OCI-LY1 (cell line): ENCODE results near the gene SMIM24.
A peak's percentile ranks its signal among the peaks of the same experiment; 100 is the strongest.

Source experiments
- H2AFZ ChIP-seq: fragments of 200-600 bp; sonication (generic), shearing (Covaris generic); 2 replicates; pipeline ENCODE4 v1.6.0; 2014; ENCODE audit warnings: antibody characterized with exemption, mild to moderate bottlenecking, low read length
- H3F3A ChIP-seq: fragments of 200-600 bp; sonication (generic), shearing (Covaris generic); 2 replicates; pipeline ENCODE4 v1.6.0; 2014; ENCODE audit warnings: mild to moderate bottlenecking, antibody characterized with exemption, low read length, moderate library complexity; ENCODE audit not compliant: insufficient read depth
- H3K27ac ChIP-seq: fragments of 200-600 bp; sonication (generic); 2 replicates; pipeline ENCODE4 v1.5.1; 2014; ENCODE audit warnings: low read length, mixed run types, mild to moderate bottlenecking, low read depth; ENCODE audit not compliant: poor library complexity, severe bottlenecking
- H3K27me3 ChIP-seq: fragments of 200-600 bp; sonication (generic); 2 replicates; pipeline ENCODE4 v1.6.0; 2014; ENCODE audit warnings: antibody characterized with exemption, mild to moderate bottlenecking, low read length, moderate library complexity; ENCODE audit not compliant: insufficient read depth
- H3K36me3 ChIP-seq: fragments of 200-600 bp; sonication (generic); 2 replicates; pipeline ENCODE4 v1.6.1; 2014; ENCODE audit warnings: mild to moderate bottlenecking, antibody characterized with exemption, low read length, moderate library complexity, mixed read lengths; ENCODE audit not compliant: insufficient read depth
- H3K4me1 ChIP-seq: fragments of 200-600 bp; sonication (generic); 2 replicates; pipeline ENCODE4 v1.5.1; 2014; ENCODE audit warnings: mild to moderate bottlenecking, low read length, moderate library complexity; ENCODE audit not compliant: insufficient read depth, severe bottlenecking
- H3K4me2 ChIP-seq: fragments of 200-600 bp; sonication (generic), shearing (Covaris generic); 2 replicates; pipeline ENCODE4 v1.6.1; 2014; ENCODE audit warnings: low read length
- H3K4me3 ChIP-seq: fragments of 200-600 bp; sonication (generic); 2 replicates; pipeline ENCODE4 v1.5.1; 2014; ENCODE audit warnings: low read length, low read depth, mild to moderate bottlenecking, mixed read lengths; ENCODE audit not compliant: poor library complexity, severe bottlenecking
- H3K79me2 ChIP-seq: fragments of 200-600 bp; shearing (Covaris generic); 2 replicates; pipeline ENCODE4 v1.6.1; 2016; ENCODE audit warnings: mixed run types, low read length, mixed read lengths; ENCODE audit not compliant: insufficient read depth
- H3K9ac ChIP-seq: fragments of 200-600 bp; sonication (generic), shearing (Covaris generic); 2 replicates; pipeline ENCODE4 v1.6.1; 2014; ENCODE audit warnings: mild to moderate bottlenecking, low read length, mixed read lengths
- H3K9me2 ChIP-seq: fragments of 200-600 bp; sonication (generic), shearing (Covaris generic); 2 replicates; pipeline ENCODE4 v1.6.1; 2014; ENCODE audit warnings: low read depth, mild to moderate bottlenecking, low read length, mixed read lengths
- H3K9me3 ChIP-seq: fragments of 200-600 bp; shearing (Covaris generic); 2 replicates; pipeline ENCODE4 v1.6.1; 2014; ENCODE audit warnings: low read length, mixed read lengths
- H4K20me1 ChIP-seq: fragments of 200-600 bp; sonication (generic), shearing (Covaris generic); 2 replicates; pipeline ENCODE4 v1.6.0; 2016; ENCODE audit warnings: mild to moderate bottlenecking, low read length; ENCODE audit not compliant: insufficient read depth
- CTCF ChIP-seq: fragments of 200-600 bp; sonication (generic), shearing (Covaris generic); IDR thresholded peaks from 2 replicates; pipeline ENCODE4 v1.5.1; 2017; ENCODE audit warnings: mild to moderate bottlenecking, antibody characterized with exemption, low read length, moderate library complexity, mixed read lengths
- EZH2 ChIP-seq: fragments of 200-600 bp; sonication (generic), shearing (Covaris generic); IDR thresholded peaks from 2 replicates; pipeline ENCODE4 v1.8.0; 2017; ENCODE audit warnings: borderline replicate concordance, mixed run types, mild to moderate bottlenecking, antibody characterized with exemption, low read length, moderate library complexity, mixed read lengths

The SMIM24 gene

GRCh38 chr19:3474010-3474409 lies 6.3 kb downstream of the SMIM24 start:
- no peaks in the 10 kb centered on the region for H3K79me2 ChIP-seq
- no peak overlapping the region for H3K9ac ChIP-seq
- TF ChIP-seq CTCF, result no peak
- no peak for TF ChIP-seq EZH2

GRCh38 chr19:3471954-3472655 lies 8.2 kb downstream of the SMIM24 start:
- peak; percentile 70; the same call in 1 of the 2 replicates for TF ChIP-seq CTCF
- no peak for TF ChIP-seq EZH2
- H3K9ac ChIP-seq, result no peak overlapping the region
- no peaks in the 10 kb centered on the region for H4K20me1 ChIP-seq

More at GRCh38 chr19:3474010-3474409, 6.3 kb downstream of the SMIM24 start:
- no peaks in the 10 kb centered on the region for H3K9me3 ChIP-seq
- H3K4me1 ChIP-seq, result peaks cover 4% of the 10 kb centered on the region
- H4K20me1 ChIP-seq, result no peaks in the 10 kb centered on the region
- no peaks in the 10 kb centered on the region for H3K27me3 ChIP-seq
- H2AFZ ChIP-seq, result no peak overlapping the region
- H3K27ac ChIP-seq, result no peak overlapping the region
- H3K9me2 ChIP-seq, result no peaks in the 10 kb centered on the region
- no peak overlapping the region for H3K4me2 ChIP-seq
- no peak overlapping the region for H3K4me3 ChIP-seq
- no peaks in the 10 kb centered on the region for H3K36me3 ChIP-seq
- no peaks in the 10 kb centered on the region for H3F3A ChIP-seq

GRCh38 chr19:3470500-3471128 lies 9.7 kb downstream of the SMIM24 start:
- H3K36me3 ChIP-seq, result no peaks in the 10 kb centered on the region; the same call in 1 of the 2 replicates
- no peaks in the 10 kb centered on the region for H3K79me2 ChIP-seq
- no peak overlapping the region for H2AFZ ChIP-seq
- no peaks in the 10 kb centered on the region for H3K9me2 ChIP-seq
- no peaks in the 10 kb centered on the region for H3K4me1 ChIP-seq
- H3K9me3 ChIP-seq, result 0 out of 2 replicates have a peak, but pooled peaks cover 2% of the 10 kb centered on the region
- H3K27me3 ChIP-seq, result no peaks in the 10 kb centered on the region
- H3F3A ChIP-seq, result no peaks in the 10 kb centered on the region
- H3K4me2 ChIP-seq, result no peak overlapping the region
- H3K4me3 ChIP-seq, result no peak overlapping the region
- no peak overlapping the region for H3K9ac ChIP-seq
- no peaks in the 10 kb centered on the region for H4K20me1 ChIP-seq
- H3K27ac ChIP-seq, result no peak overlapping the region
- no peak for TF ChIP-seq EZH2
- no peak for TF ChIP-seq CTCF

More at GRCh38 chr19:3471954-3472655, 8.2 kb downstream of the SMIM24 start:
- no peak overlapping the region for H3K4me3 ChIP-seq
- no peaks in the 10 kb centered on the region for H3K9me2 ChIP-seq
- H3K4me2 ChIP-seq, result no peak overlapping the region
- 0 out of 2 replicates have a peak, but pooled peaks cover 2% of the 10 kb centered on the region for H3K9me3 ChIP-seq
- H3K4me1 ChIP-seq, result no peaks in the 10 kb centered on the region
- no peaks in the 10 kb centered on the region for H3K27me3 ChIP-seq
- no peaks in the 10 kb centered on the region; the same call in 1 of the 2 replicates for H3K36me3 ChIP-seq
- H3F3A ChIP-seq, result no peaks in the 10 kb centered on the region
- H3K27ac ChIP-seq, result no peak overlapping the region
- H3K79me2 ChIP-seq, result no peaks in the 10 kb centered on the region
- no peak overlapping the region for H2AFZ ChIP-seq
